Keratinocyte (primary cell): ENCODE measurements around the gene RAF1. TPM values are rescaled to one million over a fixed set of nuclear protein-coding genes. Genes with fewer than 3 reads are reported as not detected.
"Not testable (repeated sequence)": the region's sequence is repeated elsewhere in the genome, so short reads cannot be mapped to it uniquely, and the experiment has no call there.

Experiments used
- DNase-seq: peaks from one replicate; pipeline ENCODE4 v3.0.0-alpha.2; 2011; ENCODE audit warnings: low read depth, missing footprints, low spot score
- FAIRE-seq: peaks from 2 replicates; lab custom pipeline; 2011; peaks lifted over from hg19 to GRCh38; lab: Jason Lieb, UNC
- H2AFZ ChIP-seq: 2 replicates; pipeline ENCODE4 v1.6.0; 2012; ENCODE audit warnings: low read length, control low read depth, inconsistent platforms; ENCODE audit not compliant: control insufficient read depth
- H3K27ac ChIP-seq: 2 replicates; pipeline ENCODE4 v1.5.1; 2011; ENCODE audit warnings: low read length; ENCODE audit not compliant: control insufficient read depth, insufficient read depth
- H3K27me3 ChIP-seq: 3 replicates; pipeline ENCODE4 v1.6.0; 2011; ENCODE audit warnings: low read length; ENCODE audit not compliant: control insufficient read depth, insufficient read depth; ENCODE audit errors: extremely low read depth
- H3K36me3 ChIP-seq, 2 experiments: 2 replicates in 1 of 2; 3 replicates in 1 of 2; pipeline ENCODE4 v1.5.1; 2011; ENCODE audit warnings: low read length in 2 of 2, mild to moderate bottlenecking in 1 of 2; ENCODE audit not compliant: control insufficient read depth in 2 of 2, insufficient read depth in 2 of 2; ENCODE audit errors: extremely low read depth in 1 of 2
- H3K4me1 ChIP-seq: 3 replicates; pipeline ENCODE4 v1.5.1; 2011; ENCODE audit warnings: low read length; ENCODE audit not compliant: control insufficient read depth, insufficient read depth; ENCODE audit errors: extremely low read depth
- H3K4me2 ChIP-seq: 3 replicates; pipeline ENCODE4 v1.6.0; 2011; ENCODE audit warnings: low read depth, low read length; ENCODE audit not compliant: control insufficient read depth, insufficient read depth; ENCODE audit errors: extremely low read depth
- H3K4me3 ChIP-seq, 3 experiments: fragments of 200-600 bp in 1 of 3; sonication (generic) in 1 of 3; 2 replicates in 2 of 3; 3 replicates in 1 of 3; pipeline ENCODE4 v1.5.1; 2011 to 2016; ENCODE audit warnings: low read length in 3 of 3, mild to moderate bottlenecking in 3 of 3, control low read depth in 2 of 3, inconsistent platforms in 1 of 3, low read depth in 1 of 3, mixed read lengths in 1 of 3, mixed run types in 1 of 3, moderate library complexity in 1 of 3; ENCODE audit not compliant: control insufficient read depth in 2 of 3, insufficient read depth in 2 of 3; ENCODE audit errors: extremely low read depth in 1 of 3
- H3K79me2 ChIP-seq: 2 replicates; pipeline ENCODE4 v1.6.0; 2012; ENCODE audit warnings: low read length; ENCODE audit not compliant: control insufficient read depth, insufficient read depth
- H3K9ac ChIP-seq: 3 replicates; pipeline ENCODE4 v1.6.0; 2011; ENCODE audit warnings: low read length; ENCODE audit not compliant: control insufficient read depth, insufficient read depth; ENCODE audit errors: extremely low read depth
- H3K9me1 ChIP-seq: 3 replicates; pipeline ENCODE4 v1.6.0; 2011; ENCODE audit warnings: low read length; ENCODE audit not compliant: control insufficient read depth, insufficient read depth; ENCODE audit errors: extremely low read depth
- H3K9me3 ChIP-seq: 2 replicates; pipeline ENCODE4 v1.5.1; 2012; ENCODE audit warnings: low read depth, low read length; ENCODE audit not compliant: control insufficient read depth
- H4K20me1 ChIP-seq: 3 replicates; pipeline ENCODE4 v1.6.0; 2011; ENCODE audit warnings: low read length; ENCODE audit not compliant: control insufficient read depth, insufficient read depth; ENCODE audit errors: extremely low read depth
- EZH2 ChIP-seq: IDR thresholded peaks from one replicate; pipeline ENCODE4 v1.6.1; 2012; ENCODE audit warnings: inconsistent platforms, mild to moderate bottlenecking, low read length, moderate library complexity
- dilution Hi-C: fragments of 300-500 bp; cut with MboI; formaldehyde crosslinking; loops from one replicate; pipeline ENCODE4 v1.7.0; 2020; ENCODE audit warnings: low sequenced_read_pairs; ENCODE audit not compliant: extremely low pct_ligation_motif_present
- polyA plus RNA-seq, 5 experiments: library from polyadenylated mRNA; depleted of rRNA in 3 of 5; stranded (reverse) in 3 of 5; stranded (forward) in 1 of 5; unstranded in 1 of 5; fragments of >200 nt; gene quantifications; 1 replicate in 1 of 5; 2 replicates in 3 of 5; 3 replicates in 1 of 5; pipeline versions ENCODE4 v1.2.1 to v1.2.3, GENCODE V29; 2011 to 2012; ENCODE audit warnings: missing spikeins in 2 of 5, low read depth in 1 of 5, low replicate concordance in 1 of 5
- TF ChIP-seq, protein P1 (sequence below), 3 experiments: IDR thresholded peaks in 1 of 3; conservative IDR thresholded peaks in 1 of 3; optimal IDR thresholded peaks in 1 of 3; 2 replicates in 2 of 3; 3 replicates in 1 of 3; pipeline versions ENCODE3 to v1.5.1; 2011; ENCODE audit warnings: low read length in 3 of 3, mild to moderate bottlenecking in 3 of 3, moderate library complexity in 2 of 3, control low read depth in 1 of 3, inconsistent platforms in 1 of 3; ENCODE audit not compliant: insufficient read depth in 2 of 3; ENCODE audit errors: extremely low read depth in 1 of 3

Gene RAF1
- polyA plus RNA-seq, 1 donor (not counting 4 experiments of a cell fraction or from before 2014, with no cell fraction given): 80.1 TPM

GRCh38 chr3:12677616-12678015 lies 13.7 kb upstream of the RAF1 start:
- dilution Hi-C loops: no loop called here
- no peak overlapping the region for H3K27ac ChIP-seq

GRCh38 chr3:12675115-12675810 lies 11.3 kb upstream of the RAF1 start:
- no peak for FAIRE-seq
- H2AFZ ChIP-seq: no peak overlapping the region

More at GRCh38 chr3:12677616-12678015, 13.7 kb upstream of the RAF1 start:
- H3K36me3 ChIP-seq: no peaks in the 10 kb centered on the region
- no peaks in the 10 kb centered on the region for H4K20me1 ChIP-seq
- TF ChIP-seq, protein P1, sequence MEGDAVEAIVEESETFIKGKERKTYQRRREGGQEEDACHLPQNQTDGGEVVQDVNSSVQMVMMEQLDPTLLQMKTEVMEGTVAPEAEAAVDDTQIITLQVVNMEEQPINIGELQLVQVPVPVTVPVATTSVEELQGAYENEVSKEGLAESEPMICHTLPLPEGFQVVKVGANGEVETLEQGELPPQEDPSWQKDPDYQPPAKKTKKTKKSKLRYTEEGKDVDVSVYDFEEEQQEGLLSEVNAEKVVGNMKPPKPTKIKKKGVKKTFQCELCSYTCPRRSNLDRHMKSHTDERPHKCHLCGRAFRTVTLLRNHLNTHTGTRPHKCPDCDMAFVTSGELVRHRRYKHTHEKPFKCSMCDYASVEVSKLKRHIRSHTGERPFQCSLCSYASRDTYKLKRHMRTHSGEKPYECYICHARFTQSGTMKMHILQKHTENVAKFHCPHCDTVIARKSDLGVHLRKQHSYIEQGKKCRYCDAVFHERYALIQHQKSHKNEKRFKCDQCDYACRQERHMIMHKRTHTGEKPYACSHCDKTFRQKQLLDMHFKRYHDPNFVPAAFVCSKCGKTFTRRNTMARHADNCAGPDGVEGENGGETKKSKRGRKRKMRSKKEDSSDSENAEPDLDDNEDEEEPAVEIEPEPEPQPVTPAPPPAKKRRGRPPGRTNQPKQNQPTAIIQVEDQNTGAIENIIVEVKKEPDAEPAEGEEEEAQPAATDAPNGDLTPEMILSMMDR (optimal IDR thresholded peaks at IDR 0.05 in 1 of 3, IDR thresholded peaks at IDR 0.05 in 1 of 3, conservative IDR thresholded peaks at IDR 0.05 in 1 of 3; ENCODE audit: extremely low read depth in 1 of 3, insufficient read depth in 2 of 3, low read length in 3 of 3): no peak
- TF ChIP-seq EZH2: no peak
- H3K9me3 ChIP-seq: no peaks in the 10 kb centered on the region
- DNase-seq: no peak
- H3K4me1 ChIP-seq: peaks cover 14% of the 10 kb centered on the region
- no peak overlapping the region for H3K9ac ChIP-seq
- no peak overlapping the region for H3K4me2 ChIP-seq
- H3K27me3 ChIP-seq: no peaks in the 10 kb centered on the region
- no peak overlapping the region for H3K4me3 ChIP-seq
- H2AFZ ChIP-seq: no peak overlapping the region
- no peaks in the 10 kb centered on the region for H3K79me2 ChIP-seq
- no peak for FAIRE-seq
- H3K9me1 ChIP-seq: no peaks in the 10 kb centered on the region

DNA sequence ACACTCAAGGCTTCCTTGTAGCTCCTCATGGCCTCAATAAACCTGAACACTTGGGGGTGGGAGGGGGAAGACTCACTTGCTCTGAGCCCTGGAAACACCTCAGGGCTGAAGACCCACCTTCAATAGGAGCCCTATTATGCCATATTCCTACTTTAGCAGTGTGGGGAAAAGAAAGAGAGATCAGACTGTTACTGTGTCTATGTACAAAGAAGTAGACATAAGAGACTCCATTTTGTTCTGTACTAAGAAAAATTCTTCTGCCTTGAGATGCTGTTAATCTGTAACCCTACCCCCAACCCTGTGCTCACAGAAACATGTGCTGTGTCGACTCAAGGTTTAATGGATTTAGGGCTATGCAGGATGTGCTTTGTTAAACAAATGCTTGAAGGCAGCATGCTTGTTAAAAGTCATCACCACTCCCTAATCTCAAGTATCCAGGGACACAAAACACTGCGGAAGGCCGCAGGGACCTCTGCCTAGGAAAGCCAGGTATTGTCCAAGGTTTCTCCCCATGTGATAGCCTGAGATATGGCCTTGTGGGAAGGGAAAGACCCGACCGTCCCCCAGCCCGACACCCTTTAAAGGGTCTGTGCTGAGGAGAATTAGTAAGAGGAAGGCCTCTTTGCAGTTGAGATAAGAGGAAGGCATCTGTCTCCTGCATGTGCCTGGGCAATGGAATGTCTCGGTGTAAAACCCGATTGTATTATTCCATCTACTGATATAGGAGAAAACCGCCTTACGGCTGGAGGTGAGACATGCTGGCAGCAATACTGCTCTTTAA lies 10.2 kb upstream of the RAF1 start:
- H3K9me3 ChIP-seq, H3K4me2 ChIP-seq, H3K27me3 ChIP-seq, H3K4me1 ChIP-seq, H3K79me2 ChIP-seq, H2AFZ ChIP-seq, H3K9ac ChIP-seq, H4K20me1 ChIP-seq, H3K9me1 ChIP-seq, H3K4me3 ChIP-seq, H3K27ac ChIP-seq, DNase-seq, dilution Hi-C loops, FAIRE-seq, H3K36me3 ChIP-seq: not testable (repeated sequence)

More at GRCh38 chr3:12675115-12675810, 11.3 kb upstream of the RAF1 start:
- H3K9ac ChIP-seq: no peak overlapping the region
- H4K20me1 ChIP-seq: no peaks in the 10 kb centered on the region
- no peak overlapping the region for H3K4me2 ChIP-seq
- H3K4me1 ChIP-seq: no peaks in the 10 kb centered on the region
- dilution Hi-C loops: no loop called here
- no peak overlapping the region for H3K4me3 ChIP-seq
- H3K36me3 ChIP-seq: no peaks in the 10 kb centered on the region
- no peak for TF ChIP-seq EZH2
- TF ChIP-seq, protein P1 (optimal IDR thresholded peaks at IDR 0.05 in 1 of 3, IDR thresholded peaks at IDR 0.05 in 1 of 3, conservative IDR thresholded peaks at IDR 0.05 in 1 of 3; ENCODE audit: extremely low read depth in 1 of 3, insufficient read depth in 2 of 3, low read length in 3 of 3): no peak
- DNase-seq: no peak
- H3K27me3 ChIP-seq: no peaks in the 10 kb centered on the region
- no peaks in the 10 kb centered on the region for H3K79me2 ChIP-seq
- no peak overlapping the region for H3K27ac ChIP-seq
- H3K9me1 ChIP-seq: no peaks in the 10 kb centered on the region
- no peaks in the 10 kb centered on the region for H3K9me3 ChIP-seq
